Measurements from ENCODE around the gene ATP8B4. TPM values are rescaled to one million over a fixed set of nuclear protein-coding genes. Genes with fewer than 3 reads are reported as not detected.
A peak's percentile ranks its signal among the peaks of the same experiment; 100 is the strongest.

ATP8B4 gene
- total RNA-seq, 1 experiment from 2014 or later = not detected

- Histone ChIP-seq H3K36me3 (ENCODE audit: low read depth, low read length) (no peaks in the 10 kb centered on the region), H4K20me1 (ENCODE audit: low read length) (no peaks in the 10 kb centered on the region), H3K27ac (ENCODE audit: low read length) (no peak overlapping the region), H2AFZ (ENCODE audit: low read length) (no peak overlapping the region), H3K9me3 (ENCODE audit: low read length) (no peaks in the 10 kb centered on the region), H3K4me2 (ENCODE audit: low read length) (no peak overlapping the region), H3K27me3 (ENCODE audit: low read length) (no peaks in the 10 kb centered on the region), H3K9ac (ENCODE audit: low read length) (no peak overlapping the region), H3K79me2 (ENCODE audit: low read length) (no peaks in the 10 kb centered on the region), H3K4me3 (ENCODE audit: low read length) (no peak overlapping the region), H3K4me1 (ENCODE audit: insufficient read depth, low read length) (no peaks in the 10 kb centered on the region), H3F3A (ENCODE audit: low read length, unreplicated experiment) (no peaks in the 10 kb centered on the region), H3K9me2 (replicated peaks; ENCODE audit: low read length) (no peaks in the 10 kb centered on the region)
- BruUV-seq (replicated peaks) = no TSS peak
- ATAC-seq = no peak
- DNase-seq = peak; percentile 42
- ChIA-PET CTCF (interaction anchor here (1.0 kb wide), 1 partner anchor 175 kb away, joined by 3 read pairs; no protein-coding TSS in a partner anchor), POLR2A (ENCODE audit: unreplicated experiment) (no interaction called here)
- TF ChIP-seq, protein P1, sequence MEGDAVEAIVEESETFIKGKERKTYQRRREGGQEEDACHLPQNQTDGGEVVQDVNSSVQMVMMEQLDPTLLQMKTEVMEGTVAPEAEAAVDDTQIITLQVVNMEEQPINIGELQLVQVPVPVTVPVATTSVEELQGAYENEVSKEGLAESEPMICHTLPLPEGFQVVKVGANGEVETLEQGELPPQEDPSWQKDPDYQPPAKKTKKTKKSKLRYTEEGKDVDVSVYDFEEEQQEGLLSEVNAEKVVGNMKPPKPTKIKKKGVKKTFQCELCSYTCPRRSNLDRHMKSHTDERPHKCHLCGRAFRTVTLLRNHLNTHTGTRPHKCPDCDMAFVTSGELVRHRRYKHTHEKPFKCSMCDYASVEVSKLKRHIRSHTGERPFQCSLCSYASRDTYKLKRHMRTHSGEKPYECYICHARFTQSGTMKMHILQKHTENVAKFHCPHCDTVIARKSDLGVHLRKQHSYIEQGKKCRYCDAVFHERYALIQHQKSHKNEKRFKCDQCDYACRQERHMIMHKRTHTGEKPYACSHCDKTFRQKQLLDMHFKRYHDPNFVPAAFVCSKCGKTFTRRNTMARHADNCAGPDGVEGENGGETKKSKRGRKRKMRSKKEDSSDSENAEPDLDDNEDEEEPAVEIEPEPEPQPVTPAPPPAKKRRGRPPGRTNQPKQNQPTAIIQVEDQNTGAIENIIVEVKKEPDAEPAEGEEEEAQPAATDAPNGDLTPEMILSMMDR (conservative IDR thresholded peaks at IDR 0.05; ENCODE audit: low read depth, low read length) = peak; percentile 56
- TF ChIP-seq EZH2phosphoT487 (IDR thresholded peaks at IDR 0.05; ENCODE audit: borderline replicate concordance, low read length) = no peak
- intact Hi-C loops (cut with micrococcal nuclease) = no loop called here
Measured at GRCh38 chr15:49876401-49877038, 242.5 kb downstream of the ATP8B4 start.

DNA sequence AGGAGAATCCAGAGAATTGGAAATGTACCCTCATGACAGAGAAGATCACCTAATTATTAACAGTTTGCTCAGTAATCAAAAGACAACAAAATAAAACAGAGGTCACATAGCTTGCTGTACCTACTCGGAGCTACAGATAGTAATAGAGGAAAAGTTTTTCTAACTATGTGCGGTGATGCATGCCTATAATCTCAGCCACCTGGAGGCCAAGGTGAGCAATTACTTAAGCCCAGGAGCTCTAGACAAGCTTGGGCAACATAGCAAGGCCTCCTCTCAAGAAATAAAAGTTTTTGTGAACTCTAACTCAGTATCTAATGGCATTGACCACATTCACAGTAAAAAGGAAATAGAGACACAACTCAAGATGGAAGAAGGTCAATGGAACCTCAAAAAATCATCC is 243.6 kb downstream of the ATP8B4 start:
- BruUV-seq (replicated peaks) = no TSS peak
- ChIA-PET POLR2A (ENCODE audit: unreplicated experiment) (no interaction called here), CTCF (no interaction called here)
- no peaks in the 10 kb centered on the region for H3K79me2 ChIP-seq (ENCODE audit: low read length)
- no peaks in the 10 kb centered on the region for H3K27me3 ChIP-seq (ENCODE audit: low read length)
- no peaks in the 10 kb centered on the region for H3K9me3 ChIP-seq (ENCODE audit: low read length)
- intact Hi-C loops (cut with micrococcal nuclease) = no loop called here
- no peak overlapping the region for H3K4me2 ChIP-seq (ENCODE audit: low read length)
- DNase-seq (peak; percentile 37), ATAC-seq (0 out of 2 replicates have a peak, but pooled peaks have one; percentile 29)
- H3K4me1 ChIP-seq (ENCODE audit: insufficient read depth, low read length) = no peaks in the 10 kb centered on the region
- no peaks in the 10 kb centered on the region for H3K36me3 ChIP-seq (ENCODE audit: low read depth, low read length)
- H4K20me1 ChIP-seq (ENCODE audit: low read length) = no peaks in the 10 kb centered on the region
- TF ChIP-seq EZH2 (IDR thresholded peaks at IDR 0.05; ENCODE audit: low read length, unreplicated experiment) = no peak
- TF ChIP-seq, protein P1 (conservative IDR thresholded peaks at IDR 0.05; ENCODE audit: low read depth, low read length) = peak; percentile 57
- no peaks in the 10 kb centered on the region for H3K9me2 ChIP-seq (replicated peaks; ENCODE audit: low read length)
- H3K27ac ChIP-seq (ENCODE audit: low read length) = no peak overlapping the region
- H3K4me3 ChIP-seq (ENCODE audit: low read length) = no peak overlapping the region
- no peak overlapping the region for H2AFZ ChIP-seq (ENCODE audit: low read length)
- no peak overlapping the region for H3K9ac ChIP-seq (ENCODE audit: low read length)
- no peaks in the 10 kb centered on the region for H3F3A ChIP-seq (ENCODE audit: low read length, unreplicated experiment)

DNA sequence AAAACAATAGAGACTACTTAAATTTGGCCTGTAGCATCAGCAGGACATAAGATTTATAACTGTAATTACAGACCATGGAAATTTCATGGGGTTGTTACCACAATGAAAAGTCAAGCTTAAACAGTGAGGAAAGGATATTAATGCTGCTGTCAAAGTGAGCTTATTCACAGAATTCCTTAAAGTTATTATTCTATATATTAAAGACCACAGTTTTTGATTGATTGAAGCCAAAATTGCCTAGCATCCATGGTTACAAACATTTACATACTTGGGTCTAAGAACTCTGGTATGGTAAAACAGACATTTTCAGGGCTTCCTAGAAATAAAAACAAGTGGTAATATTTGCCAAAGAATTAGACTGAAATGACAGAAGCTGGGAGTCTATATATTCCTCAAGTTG is 248.6 kb downstream of the ATP8B4 start:
- H3K4me2 ChIP-seq (ENCODE audit: low read length) = no peak overlapping the region
- H2AFZ ChIP-seq (ENCODE audit: low read length) = no peak overlapping the region
- no peaks in the 10 kb centered on the region for H4K20me1 ChIP-seq (ENCODE audit: low read length)
- intact Hi-C loops (cut with micrococcal nuclease) = no loop called here
- CTCF ChIA-PET = no interaction called here
- peaks cover 17% of the 10 kb centered on the region for H3K4me1 ChIP-seq (ENCODE audit: insufficient read depth, low read length)
- ATAC-seq (no peak), DNase-seq (no peak)
- no peak for TF ChIP-seq EZH2phosphoT487 (IDR thresholded peaks at IDR 0.05; ENCODE audit: borderline replicate concordance, low read length)
- no peak for TF ChIP-seq EZH2 (IDR thresholded peaks at IDR 0.05; ENCODE audit: low read length, unreplicated experiment)
- TF ChIP-seq, protein P1 (conservative IDR thresholded peaks at IDR 0.05; ENCODE audit: low read depth, low read length) = no peak
- H3K27ac ChIP-seq (ENCODE audit: low read length) = no peak overlapping the region
- peaks cover 4% of the 10 kb centered on the region for H3F3A ChIP-seq (ENCODE audit: low read length, unreplicated experiment)
- H3K79me2 ChIP-seq (ENCODE audit: low read length) = no peaks in the 10 kb centered on the region
- peaks cover 4% of the 10 kb centered on the region; the same call in 1 of the 2 replicates for H3K9me3 ChIP-seq (ENCODE audit: low read length)
- no peak overlapping the region for H3K4me3 ChIP-seq (ENCODE audit: low read length)
- no peaks in the 10 kb centered on the region for H3K9me2 ChIP-seq (replicated peaks; ENCODE audit: low read length)
- peaks cover 4% of the 10 kb centered on the region; the same call in 1 of the 2 replicates for H3K36me3 ChIP-seq (ENCODE audit: low read depth, low read length)
- H3K9ac ChIP-seq (ENCODE audit: low read length) = no peak overlapping the region
- POLR2A ChIA-PET (ENCODE audit: unreplicated experiment) = no interaction called here
- no peaks in the 10 kb centered on the region for H3K27me3 ChIP-seq (ENCODE audit: low read length)
- no TSS peak for BruUV-seq (replicated peaks)

Data from PC-3 (cell line).